ENCODE data around the gene OCA2. TPM values are rescaled to one million over a fixed set of nuclear protein-coding genes. Genes with fewer than 3 reads are reported as not detected.

The OCA2 gene
- polyA plus RNA-seq, 1 donor (not counting 4 experiments of a cell fraction or from before 2014, with no cell fraction given), result 0.05 TPM

DNA sequence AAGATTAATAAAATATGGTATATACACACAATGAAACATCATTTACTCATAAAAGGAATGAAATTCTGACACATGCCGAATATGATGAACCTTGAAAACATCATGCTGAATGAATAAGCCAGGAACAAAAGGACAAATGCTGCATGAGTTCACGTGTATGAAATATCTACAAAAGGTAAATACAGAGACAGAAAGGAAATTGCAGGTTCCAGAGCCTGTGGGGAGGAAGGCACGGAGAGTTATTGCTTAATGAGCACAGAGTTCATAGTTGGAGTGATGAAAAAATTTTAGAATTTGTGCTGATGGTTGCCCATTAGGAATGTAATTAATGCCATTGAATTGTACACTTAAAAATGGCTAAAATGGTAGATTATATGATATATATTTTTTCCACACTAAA lies 49.5 kb downstream of the OCA2 start:
- Histone ChIP-seq H2AFZ (ENCODE audit: control insufficient read depth, low read length) (no peak overlapping the region), H3K27ac (ENCODE audit: control insufficient read depth, insufficient read depth, low read length) (no peak overlapping the region), H3K36me3 (ENCODE audit: control insufficient read depth in 2 of 2, extremely low read depth in 1 of 2, insufficient read depth in 2 of 2, low read length in 2 of 2) (no peaks in the 10 kb centered on the region), H3K9me1 (ENCODE audit: control insufficient read depth, extremely low read depth, insufficient read depth, low read length) (no peaks in the 10 kb centered on the region), H3K9ac (ENCODE audit: control insufficient read depth, extremely low read depth, insufficient read depth, low read length) (no peak overlapping the region), H3K4me2 (ENCODE audit: control insufficient read depth, extremely low read depth, insufficient read depth, low read depth, low read length) (no peak overlapping the region), H4K20me1 (ENCODE audit: control insufficient read depth, extremely low read depth, insufficient read depth, low read length) (no peaks in the 10 kb centered on the region), H3K27me3 (ENCODE audit: control insufficient read depth, extremely low read depth, insufficient read depth, low read length) (no peaks in the 10 kb centered on the region), H3K79me2 (ENCODE audit: control insufficient read depth, insufficient read depth, low read length) (no peaks in the 10 kb centered on the region), H3K4me3 (ENCODE audit: control insufficient read depth in 2 of 3, extremely low read depth in 1 of 3, insufficient read depth in 2 of 3, low read depth in 1 of 3, low read length in 3 of 3) (no peak overlapping the region), H3K4me1 (ENCODE audit: control insufficient read depth, extremely low read depth, insufficient read depth, low read length) (no peaks in the 10 kb centered on the region), H3K9me3 (ENCODE audit: control insufficient read depth, low read depth, low read length) (peaks cover 2% of the 10 kb centered on the region)
- dilution Hi-C loops (cut with MboI; ENCODE audit: extremely low pct_ligation_motif_present, low sequenced_read_pairs), result no loop called here
- no peak for TF ChIP-seq EZH2 (IDR thresholded peaks at IDR 0.05; ENCODE audit: low read length)
- TF ChIP-seq, protein P1, sequence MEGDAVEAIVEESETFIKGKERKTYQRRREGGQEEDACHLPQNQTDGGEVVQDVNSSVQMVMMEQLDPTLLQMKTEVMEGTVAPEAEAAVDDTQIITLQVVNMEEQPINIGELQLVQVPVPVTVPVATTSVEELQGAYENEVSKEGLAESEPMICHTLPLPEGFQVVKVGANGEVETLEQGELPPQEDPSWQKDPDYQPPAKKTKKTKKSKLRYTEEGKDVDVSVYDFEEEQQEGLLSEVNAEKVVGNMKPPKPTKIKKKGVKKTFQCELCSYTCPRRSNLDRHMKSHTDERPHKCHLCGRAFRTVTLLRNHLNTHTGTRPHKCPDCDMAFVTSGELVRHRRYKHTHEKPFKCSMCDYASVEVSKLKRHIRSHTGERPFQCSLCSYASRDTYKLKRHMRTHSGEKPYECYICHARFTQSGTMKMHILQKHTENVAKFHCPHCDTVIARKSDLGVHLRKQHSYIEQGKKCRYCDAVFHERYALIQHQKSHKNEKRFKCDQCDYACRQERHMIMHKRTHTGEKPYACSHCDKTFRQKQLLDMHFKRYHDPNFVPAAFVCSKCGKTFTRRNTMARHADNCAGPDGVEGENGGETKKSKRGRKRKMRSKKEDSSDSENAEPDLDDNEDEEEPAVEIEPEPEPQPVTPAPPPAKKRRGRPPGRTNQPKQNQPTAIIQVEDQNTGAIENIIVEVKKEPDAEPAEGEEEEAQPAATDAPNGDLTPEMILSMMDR (optimal IDR thresholded peaks at IDR 0.05 in 1 of 3, IDR thresholded peaks at IDR 0.05 in 1 of 3, conservative IDR thresholded peaks at IDR 0.05 in 1 of 3; ENCODE audit: extremely low read depth in 1 of 3, insufficient read depth in 2 of 3, low read length in 3 of 3), result no peak
- FAIRE-seq (no peak), DNase-seq (ENCODE audit: low read depth, low spot score) (no peak)

DNA sequence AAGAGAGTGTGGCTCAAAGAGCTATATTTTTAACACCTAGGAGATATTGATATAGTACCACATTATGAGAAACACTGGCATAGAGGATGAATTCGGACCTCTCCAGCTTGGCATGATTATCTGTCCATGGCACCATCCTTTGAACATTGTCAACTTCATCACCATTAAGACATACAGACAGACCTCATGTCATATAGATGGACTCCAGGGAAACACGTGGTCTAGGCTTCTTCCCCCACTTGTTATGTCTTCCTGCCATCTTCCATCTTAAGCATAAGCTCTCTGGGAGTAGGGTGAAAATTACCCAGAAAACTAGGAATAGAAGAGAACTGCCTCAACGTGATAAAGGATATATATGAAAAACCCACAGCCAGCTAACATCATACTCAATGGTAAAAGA lies 51.8 kb downstream of the OCA2 start:
- Histone ChIP-seq H3K4me3 (ENCODE audit: control insufficient read depth in 2 of 3, extremely low read depth in 1 of 3, insufficient read depth in 2 of 3, low read depth in 1 of 3, low read length in 3 of 3) (no peak overlapping the region), H3K9me1 (ENCODE audit: control insufficient read depth, extremely low read depth, insufficient read depth, low read length) (no peaks in the 10 kb centered on the region), H2AFZ (ENCODE audit: control insufficient read depth, low read length) (no peak overlapping the region), H3K36me3 (ENCODE audit: control insufficient read depth in 2 of 2, extremely low read depth in 1 of 2, insufficient read depth in 2 of 2, low read length in 2 of 2) (no peaks in the 10 kb centered on the region), H3K9ac (ENCODE audit: control insufficient read depth, extremely low read depth, insufficient read depth, low read length) (no peak overlapping the region), H3K27ac (ENCODE audit: control insufficient read depth, insufficient read depth, low read length) (no peak overlapping the region), H3K4me1 (ENCODE audit: control insufficient read depth, extremely low read depth, insufficient read depth, low read length) (no peaks in the 10 kb centered on the region), H3K27me3 (ENCODE audit: control insufficient read depth, extremely low read depth, insufficient read depth, low read length) (no peaks in the 10 kb centered on the region), H3K79me2 (ENCODE audit: control insufficient read depth, insufficient read depth, low read length) (no peaks in the 10 kb centered on the region), H4K20me1 (ENCODE audit: control insufficient read depth, extremely low read depth, insufficient read depth, low read length) (no peaks in the 10 kb centered on the region), H3K4me2 (ENCODE audit: control insufficient read depth, extremely low read depth, insufficient read depth, low read depth, low read length) (no peak overlapping the region), H3K9me3 (ENCODE audit: control insufficient read depth, low read depth, low read length) (no peaks in the 10 kb centered on the region)
- dilution Hi-C loops (cut with MboI; ENCODE audit: extremely low pct_ligation_motif_present, low sequenced_read_pairs), result no loop called here
- no peak for TF ChIP-seq EZH2 (IDR thresholded peaks at IDR 0.05; ENCODE audit: low read length)
- TF ChIP-seq, protein P1 (optimal IDR thresholded peaks at IDR 0.05 in 1 of 3, IDR thresholded peaks at IDR 0.05 in 1 of 3, conservative IDR thresholded peaks at IDR 0.05 in 1 of 3; ENCODE audit: extremely low read depth in 1 of 3, insufficient read depth in 2 of 3, low read length in 3 of 3), result no peak
- DNase-seq (ENCODE audit: low read depth, low spot score) (no peak), FAIRE-seq (no peak)
